ENCODE data around the gene TRIM73.
"Not testable (repeated sequence)": the region's sequence is repeated elsewhere in the genome, so short reads cannot be mapped to it uniquely, and the experiment has no call there.

GRCh38 chr7:75364079-75364478 is 31.4 kb upstream of the TRIM73 start:
- TF ChIP-seq, protein P1, sequence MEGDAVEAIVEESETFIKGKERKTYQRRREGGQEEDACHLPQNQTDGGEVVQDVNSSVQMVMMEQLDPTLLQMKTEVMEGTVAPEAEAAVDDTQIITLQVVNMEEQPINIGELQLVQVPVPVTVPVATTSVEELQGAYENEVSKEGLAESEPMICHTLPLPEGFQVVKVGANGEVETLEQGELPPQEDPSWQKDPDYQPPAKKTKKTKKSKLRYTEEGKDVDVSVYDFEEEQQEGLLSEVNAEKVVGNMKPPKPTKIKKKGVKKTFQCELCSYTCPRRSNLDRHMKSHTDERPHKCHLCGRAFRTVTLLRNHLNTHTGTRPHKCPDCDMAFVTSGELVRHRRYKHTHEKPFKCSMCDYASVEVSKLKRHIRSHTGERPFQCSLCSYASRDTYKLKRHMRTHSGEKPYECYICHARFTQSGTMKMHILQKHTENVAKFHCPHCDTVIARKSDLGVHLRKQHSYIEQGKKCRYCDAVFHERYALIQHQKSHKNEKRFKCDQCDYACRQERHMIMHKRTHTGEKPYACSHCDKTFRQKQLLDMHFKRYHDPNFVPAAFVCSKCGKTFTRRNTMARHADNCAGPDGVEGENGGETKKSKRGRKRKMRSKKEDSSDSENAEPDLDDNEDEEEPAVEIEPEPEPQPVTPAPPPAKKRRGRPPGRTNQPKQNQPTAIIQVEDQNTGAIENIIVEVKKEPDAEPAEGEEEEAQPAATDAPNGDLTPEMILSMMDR (IDR thresholded peaks at IDR 0.05) = not testable (repeated sequence)
- TF ChIP-seq POLR2A (IDR thresholded peaks at IDR 0.05); EP300 (IDR thresholded peaks at IDR 0.05; ENCODE audit: low read depth); POLR2AphosphoS5 (IDR thresholded peaks at IDR 0.05): not testable (repeated sequence)
